ENCODE results near the gene MIEN1.
"Not testable (repeated sequence)": the region's sequence is repeated elsewhere in the genome, so short reads cannot be mapped to it uniquely, and the experiment has no call there.

Gene MIEN1

GRCh38 chr17:39730095-39730921, at the start of gene MIEN1:
MIEN1 (minus strand) TSS chr17:39730532; CDS start chr17:39730495, 37 bp downstream.
- DNase-seq: peak; percentile 83

GRCh38 chr17:39777534-39778365, 47.4 kb upstream of the MIEN1 start:
- no peak for DNase-seq

GRCh38 chr17:39776252-39776651, 45.9 kb upstream of the MIEN1 start:
- DNase-seq: no peak

- DNase-seq: no peak
Observed at GRCh38 chr17:39775031-39775430, 44.7 kb upstream of the MIEN1 start.

GRCh38 chr17:39774047-39774446, 43.7 kb upstream of the MIEN1 start:
- DNase-seq: no peak

- no peak for DNase-seq
Observed at GRCh38 chr17:39772987-39773934, 42.9 kb upstream of the MIEN1 start.

GRCh38 chr17:39772415-39772814, 42.1 kb upstream of the MIEN1 start:
- no peak for DNase-seq

- DNase-seq: no peak
Observed at GRCh38 chr17:39769974-39770587, 39.7 kb upstream of the MIEN1 start.

GRCh38 chr17:39767147-39767546, 36.8 kb upstream of the MIEN1 start:
- no peak for DNase-seq

GRCh38 chr17:39765766-39766165, 35.4 kb upstream of the MIEN1 start:
- DNase-seq: no peak

- no peak for DNase-seq
Observed at GRCh38 chr17:39765175-39765574, 34.8 kb upstream of the MIEN1 start.

- not testable (repeated sequence) for DNase-seq
Observed at GRCh38 chr17:39764171-39764570, 33.8 kb upstream of the MIEN1 start.

GRCh38 chr17:39763051-39763820, 32.9 kb upstream of the MIEN1 start:
- DNase-seq: no peak

- no peak for DNase-seq
Observed at GRCh38 chr17:39761861-39762496, 31.6 kb upstream of the MIEN1 start.

GRCh38 chr17:39759204-39759603, 28.9 kb upstream of the MIEN1 start:
- no peak for DNase-seq

- DNase-seq: no peak
Observed at GRCh38 chr17:39757931-39758873, 27.9 kb upstream of the MIEN1 start.

- DNase-seq: no peak
Observed at GRCh38 chr17:39757176-39757662, 26.9 kb upstream of the MIEN1 start.

GRCh38 chr17:39756380-39757079, 26.2 kb upstream of the MIEN1 start:
- DNase-seq: no peak
